Prostate gland (tissue), 2 donors: ENCODE measurements around the gene TAS2R40.

Experiments used
- POLR2AphosphoS5 ChIP-seq: sonication (generic); formaldehyde crosslinking; IDR thresholded peaks from one replicate; pipeline ENCODE4 v1.6.1; 2017; ENCODE audit warnings: antibody characterized with exemption
- TF ChIP-seq, protein P1 (sequence below), 4 experiments: fragments of 200-600 bp in 2 of 4; fragments of 450-650 bp in 2 of 4; sonication (generic) in 2 of 4; IDR thresholded peaks; 1 replicate in 3 of 4; 2 replicates in 1 of 4; pipeline ENCODE4 v1.5.1; 2016 to 2019; ENCODE audit warnings: antibody characterized with exemption in 4 of 4, mild to moderate bottlenecking in 2 of 4, moderate library complexity in 2 of 4

DNA sequence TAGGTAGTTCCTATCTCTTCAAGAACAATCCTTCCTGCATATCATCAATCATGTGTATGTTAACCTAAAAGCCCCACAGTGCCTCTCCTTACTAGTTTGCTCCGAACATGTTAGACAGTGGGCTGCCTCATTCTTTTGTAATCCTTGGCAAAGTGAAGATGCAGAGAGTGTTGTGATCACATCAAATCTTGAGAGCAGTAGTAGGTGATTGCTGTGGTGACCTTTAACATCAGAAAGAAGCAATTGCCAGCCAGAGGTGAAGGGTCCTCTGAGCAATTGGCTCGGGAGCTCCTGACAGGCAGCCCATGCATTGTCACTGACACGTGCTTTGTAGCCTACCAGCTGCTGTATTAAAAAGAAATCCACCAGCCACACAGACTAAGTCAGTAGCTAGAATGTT lies 21.8 kb downstream of the TAS2R40 start:
- TF ChIP-seq, protein P1, sequence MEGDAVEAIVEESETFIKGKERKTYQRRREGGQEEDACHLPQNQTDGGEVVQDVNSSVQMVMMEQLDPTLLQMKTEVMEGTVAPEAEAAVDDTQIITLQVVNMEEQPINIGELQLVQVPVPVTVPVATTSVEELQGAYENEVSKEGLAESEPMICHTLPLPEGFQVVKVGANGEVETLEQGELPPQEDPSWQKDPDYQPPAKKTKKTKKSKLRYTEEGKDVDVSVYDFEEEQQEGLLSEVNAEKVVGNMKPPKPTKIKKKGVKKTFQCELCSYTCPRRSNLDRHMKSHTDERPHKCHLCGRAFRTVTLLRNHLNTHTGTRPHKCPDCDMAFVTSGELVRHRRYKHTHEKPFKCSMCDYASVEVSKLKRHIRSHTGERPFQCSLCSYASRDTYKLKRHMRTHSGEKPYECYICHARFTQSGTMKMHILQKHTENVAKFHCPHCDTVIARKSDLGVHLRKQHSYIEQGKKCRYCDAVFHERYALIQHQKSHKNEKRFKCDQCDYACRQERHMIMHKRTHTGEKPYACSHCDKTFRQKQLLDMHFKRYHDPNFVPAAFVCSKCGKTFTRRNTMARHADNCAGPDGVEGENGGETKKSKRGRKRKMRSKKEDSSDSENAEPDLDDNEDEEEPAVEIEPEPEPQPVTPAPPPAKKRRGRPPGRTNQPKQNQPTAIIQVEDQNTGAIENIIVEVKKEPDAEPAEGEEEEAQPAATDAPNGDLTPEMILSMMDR (IDR thresholded peaks at IDR 0.05): no peak
- no peak for TF ChIP-seq POLR2AphosphoS5
